GM12878 (cell line): Measurements from ENCODE around the gene NCAM2. TPM values are rescaled to one million over a fixed set of nuclear protein-coding genes. Genes with fewer than 3 reads are reported as not detected.

ENCODE experiments used
- ATAC-seq: fragments of 200-7000 bp; cut with Tn5 transposase; 3 replicates; pipeline ENCODE4 v1.9.1; 2020; ENCODE audit warnings: mild to moderate bottlenecking, moderate library complexity
- BruUV-seq: library from RNA; stranded (reverse); fragments of 400-500 nt; replicated peaks from 2 replicates; lab custom pipeline; 2021; lab: Mats Ljungman, UMichigan
- CTCF ChIA-PET: fragments of 300-600 bp; sonication (Branson Sonifier 250); formaldehyde crosslinking; extraction: SDS; loops from one replicate; lab custom pipeline; 2021; ENCODE audit warnings: inconsistent platforms; lab: Yijun Ruan, JAX
- POLR2A ChIA-PET: fragments of 350-600 bp; formaldehyde crosslinking; extraction: SDS; loops from one replicate; lab custom pipeline; 2021; ENCODE audit warnings: inconsistent platforms; lab: Charles Lee
- RAD21 ChIA-PET: fragments of 300-600 bp; sonication (Branson Sonifier 250); formaldehyde crosslinking; loops from one replicate; lab custom pipeline; 2023; ENCODE audit warnings: antibody characterized with exemption; ENCODE audit not compliant: unreplicated experiment; lab: Charles Lee
- SMC1A ChIA-PET: fragments of 300-600 bp; sonication (Branson Sonifier 250); formaldehyde crosslinking; loops from one replicate; lab custom pipeline; 2023; ENCODE audit not compliant: unreplicated experiment, uncharacterized antibody; lab: Charles Lee
- DNase-seq: peaks from one replicate; pipeline ENCODE4 v3.0.0-alpha.2; 2011; ENCODE audit warnings: low read depth, low spot score
- FAIRE-seq: peaks from 3 replicates; lab custom pipeline; 2011; peaks lifted over from hg19 to GRCh38; lab: Jason Lieb, UNC
- H2AFZ ChIP-seq: 2 replicates; pipeline ENCODE4 v1.6.0; 2011; ENCODE audit warnings: low read depth, low read length, control low read depth; ENCODE audit not compliant: control insufficient read depth
- H3K27ac ChIP-seq: 2 replicates; pipeline ENCODE4 v1.5.1; 2011; ENCODE audit warnings: control low read depth; ENCODE audit not compliant: control insufficient read depth, insufficient read depth
- H3K27me3 ChIP-seq, 2 experiments: replicated peaks in 1 of 2; 2 replicates each; pipeline versions ENCODE4 v1.6.0 to v1.6.1; 2011; ENCODE audit warnings: low read length in 1 of 2; ENCODE audit not compliant: control insufficient read depth in 2 of 2, insufficient read depth in 2 of 2
- H3K36me3 ChIP-seq, 2 experiments: 2 replicates each; pipeline ENCODE4 v1.5.1; 2011; ENCODE audit warnings: low read length in 1 of 2; ENCODE audit not compliant: control insufficient read depth in 2 of 2, insufficient read depth in 2 of 2
- H3K4me1 ChIP-seq: 2 replicates; pipeline ENCODE4 v1.6.1; 2011; ENCODE audit warnings: mild to moderate bottlenecking, low read length, moderate library complexity, mixed read lengths; ENCODE audit not compliant: control insufficient read depth, insufficient read depth
- H3K4me2 ChIP-seq: 2 replicates; pipeline ENCODE4 v1.6.0; 2011; ENCODE audit warnings: control low read depth; ENCODE audit not compliant: control insufficient read depth, insufficient read depth
- H3K4me3 ChIP-seq: fragments of 200-600 bp; sonication (generic); 2 replicates; pipeline ENCODE4 v1.5.1; 2016
- H3K79me2 ChIP-seq: 2 replicates; pipeline ENCODE4 v1.6.0; 2011; ENCODE audit warnings: low read length; ENCODE audit not compliant: control insufficient read depth, insufficient read depth
- H3K9ac ChIP-seq: 2 replicates; pipeline ENCODE4 v1.8.0; 2011; ENCODE audit warnings: low read length, control low read depth, mixed read lengths; ENCODE audit not compliant: control insufficient read depth, insufficient read depth
- H3K9me3 ChIP-seq: replicated peaks from 3 replicates; pipeline ENCODE4 v1.5.1; 2011; ENCODE audit warnings: mild to moderate bottlenecking, low read length; ENCODE audit not compliant: control insufficient read depth, insufficient read depth
- H4K20me1 ChIP-seq: 2 replicates; pipeline ENCODE4 v1.6.0; 2011; ENCODE audit not compliant: control insufficient read depth, insufficient read depth
- RBBP5 ChIP-seq: fragments of 200-600 bp; sonication (generic); conservative IDR thresholded peaks from 2 replicates; pipeline ENCODE4 v1.6.1; 2016
- RFX5 ChIP-seq: IDR thresholded peaks from 2 replicates; pipeline ENCODE4 v1.6.1; 2011; ENCODE audit warnings: low read depth, low read length, improper control_type of control experiment
- WGBS: methylation state at CpG from one replicate; pipeline ENCODE4 v1.1.6; 2016; ENCODE audit warnings: low lambda C conversion rate; ENCODE audit not compliant: insufficient replicate concordance, insufficient coverage; ENCODE audit errors: missing lambda C conversion rate; 5-methylcytosine and 5-hydroxymethylcytosine counted together
- in situ Hi-C: fragments of 300-500 bp; cut with MboI; formaldehyde crosslinking; loops from 9 replicates; pipeline ENCODE4 v1.14.3; 2018; ENCODE audit warnings: mixed read lengths
- intact Hi-C: fragments of 100-400 bp; cut with micrococcal nuclease; formaldehyde crosslinking; loops from one replicate; pipeline ENCODE4 v1.14.2; 2022; ENCODE audit not compliant: unreplicated experiment
- polyA plus RNA-seq, 11 experiments: library from polyadenylated mRNA; depleted of rRNA in 4 of 11; unstranded in 6 of 11; stranded (reverse) in 5 of 11; fragments of >200 nt; fragmentation: Nextera tagmentation in 4 of 11; fragmentation: Illumina TruSeq in 1 of 11; extraction: Ambion mirVana in 4 of 11; extraction: Trizol in 1 of 11; gene quantifications; 1 replicate in 1 of 11; 2 replicates in 10 of 11; pipeline versions ENCODE4 v1.2.1 to v1.2.3, GENCODE V29; 2011 to 2016; ENCODE audit warnings: inconsistent platforms in 2 of 11, missing spikeins in 2 of 11, low read depth in 1 of 11
- total RNA-seq, 4 experiments: library from RNA; depleted of rRNA in 3 of 4; stranded (reverse); fragments of >200 nt in 3 of 4; fragmentation: Illumina TruSeq in 1 of 4; extraction: Trizol in 1 of 4; gene quantifications; 2 replicates each; pipeline versions ENCODE4 v1.2.1 to v1.2.3, GENCODE V29; 2013 to 2021
- TF ChIP-seq, protein P1 (sequence below): fragments of 450-650 bp; IDR thresholded peaks from 2 replicates; pipeline ENCODE4 v1.6.1; 2017; ENCODE audit warnings: low read depth, mild to moderate bottlenecking, moderate library complexity

The NCAM2 gene
- total and polyA plus RNA-seq, 10 of the 15 experiments (the other 5 are each of a cell fraction or from before 2014, with no cell fraction given): 0.23 to 0.27 TPM; not detected in 8

DNA sequence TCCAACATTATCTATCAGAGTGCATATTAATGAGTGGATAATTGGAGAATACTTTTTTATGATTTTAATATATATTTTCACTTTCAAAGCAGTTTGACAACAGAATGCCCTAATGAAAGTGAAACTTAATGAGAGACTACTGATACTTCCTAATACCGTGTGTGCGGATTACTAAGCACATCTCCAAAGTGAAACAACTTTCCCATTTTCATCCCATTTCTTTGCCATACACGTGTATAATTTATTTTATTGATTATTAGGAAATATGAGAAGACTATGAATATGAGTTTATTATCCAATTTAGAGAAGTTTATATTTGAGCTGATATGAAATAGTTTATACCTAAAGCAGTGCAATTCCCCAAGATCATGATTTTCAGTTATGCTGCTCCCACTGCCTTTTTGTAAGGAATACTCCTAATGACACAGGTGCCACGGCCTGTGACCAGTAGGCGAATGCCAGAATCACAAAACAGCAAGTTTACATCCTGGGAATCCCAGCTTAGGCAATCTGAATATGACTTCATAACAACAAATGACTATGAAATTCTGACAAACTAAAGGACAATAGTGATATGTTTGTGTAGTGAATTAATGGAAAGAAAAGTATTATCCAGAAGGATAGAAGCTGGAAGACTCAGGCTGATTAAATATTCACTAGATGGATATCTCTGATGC lies 202.9 kb downstream of the NCAM2 start:
- H2AFZ ChIP-seq: no peak overlapping the region
- WGBS: 20% methylated on average over 5 of the region's 5 CpGs
- H3K36me3 ChIP-seq: no peaks in the 10 kb centered on the region
- no peaks in the 10 kb centered on the region for H3K27me3 ChIP-seq
- no peaks in the 10 kb centered on the region for H3K79me2 ChIP-seq
- BruUV-seq: no TSS peak
- intact Hi-C loops (no loop called here), in situ Hi-C loops (no loop called here)
- ChIA-PET SMC1A (no interaction called here), CTCF (no interaction called here), POLR2A (no interaction called here), RAD21 (no interaction called here)
- H3K27ac ChIP-seq: no peak overlapping the region
- no peaks in the 10 kb centered on the region for H3K4me1 ChIP-seq
- H4K20me1 ChIP-seq: no peaks in the 10 kb centered on the region
- TF ChIP-seq, protein P1, sequence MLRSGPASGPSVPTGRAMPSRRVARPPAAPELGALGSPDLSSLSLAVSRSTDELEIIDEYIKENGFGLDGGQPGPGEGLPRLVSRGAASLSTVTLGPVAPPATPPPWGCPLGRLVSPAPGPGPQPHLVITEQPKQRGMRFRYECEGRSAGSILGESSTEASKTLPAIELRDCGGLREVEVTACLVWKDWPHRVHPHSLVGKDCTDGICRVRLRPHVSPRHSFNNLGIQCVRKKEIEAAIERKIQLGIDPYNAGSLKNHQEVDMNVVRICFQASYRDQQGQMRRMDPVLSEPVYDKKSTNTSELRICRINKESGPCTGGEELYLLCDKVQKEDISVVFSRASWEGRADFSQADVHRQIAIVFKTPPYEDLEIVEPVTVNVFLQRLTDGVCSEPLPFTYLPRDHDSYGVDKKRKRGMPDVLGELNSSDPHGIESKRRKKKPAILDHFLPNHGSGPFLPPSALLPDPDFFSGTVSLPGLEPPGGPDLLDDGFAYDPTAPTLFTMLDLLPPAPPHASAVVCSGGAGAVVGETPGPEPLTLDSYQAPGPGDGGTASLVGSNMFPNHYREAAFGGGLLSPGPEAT: no peak
- no peaks in the 10 kb centered on the region; the same call in 2 of the 3 replicates for H3K9me3 ChIP-seq
- H3K4me3 ChIP-seq: no peak overlapping the region
- no peak overlapping the region for H3K9ac ChIP-seq
- DNase-seq: no peak
- ATAC-seq: no peak
- no peak for FAIRE-seq
- no peak overlapping the region for H3K4me2 ChIP-seq

DNA sequence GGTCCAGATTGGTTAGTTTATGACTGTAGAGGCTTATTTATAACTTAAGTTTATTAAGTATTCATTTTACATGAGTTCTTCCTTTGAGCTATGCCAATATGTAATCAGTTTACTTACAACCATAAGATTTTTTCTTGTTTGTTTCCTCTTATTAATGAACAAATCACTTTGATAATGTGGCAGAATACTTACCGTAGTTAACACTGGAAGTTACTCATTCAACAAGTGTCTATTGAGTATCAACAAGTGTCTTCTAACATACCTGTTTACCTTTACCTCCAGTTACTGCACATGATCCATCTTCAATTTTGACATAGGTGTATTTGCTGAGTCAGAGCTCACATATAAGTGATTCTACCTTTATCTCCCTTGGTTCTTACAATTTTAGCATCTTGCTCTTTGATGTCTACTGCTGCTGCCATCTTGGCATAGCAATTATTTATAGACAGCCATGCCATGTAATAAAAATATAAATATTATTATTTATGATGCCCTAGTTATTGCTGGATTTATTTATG lies 205.7 kb downstream of the NCAM2 start:
- Histone ChIP-seq H3K4me1 (no peaks in the 10 kb centered on the region), H3K4me2 (no peak overlapping the region), H3K36me3 (no peaks in the 10 kb centered on the region), H4K20me1 (no peaks in the 10 kb centered on the region), H2AFZ (no peak overlapping the region), H3K27me3 (no peaks in the 10 kb centered on the region), H3K9me3 (no peaks in the 10 kb centered on the region; the same call in 2 of the 3 replicates), H3K27ac (no peak overlapping the region), H3K79me2 (no peaks in the 10 kb centered on the region), H3K4me3 (no peak overlapping the region), H3K9ac (no peak overlapping the region)
- 89% methylated on average over 1 of the region's 1 CpG for WGBS
- RAD21 ChIA-PET: no interaction called here
- TF ChIP-seq RFX5 (no peak), RBBP5 (no peak)
- no TSS peak for BruUV-seq
- FAIRE-seq (no peak), DNase-seq (no peak), ATAC-seq (no peak)
- intact Hi-C loops (no loop called here), in situ Hi-C loops (no loop called here)
- POLR2A ChIA-PET: no interaction called here
- SMC1A ChIA-PET: no interaction called here
- CTCF ChIA-PET: no interaction called here
